ENCODE results near the gene SMAD7. TPM values are rescaled to one million over a fixed set of nuclear protein-coding genes. Genes with fewer than 3 reads are reported as not detected.

Gene SMAD7
- total and polyA plus RNA-seq, 4 experiments from 2014 or later: 2.7 to 31.2 (median 17.9) TPM

DNA sequence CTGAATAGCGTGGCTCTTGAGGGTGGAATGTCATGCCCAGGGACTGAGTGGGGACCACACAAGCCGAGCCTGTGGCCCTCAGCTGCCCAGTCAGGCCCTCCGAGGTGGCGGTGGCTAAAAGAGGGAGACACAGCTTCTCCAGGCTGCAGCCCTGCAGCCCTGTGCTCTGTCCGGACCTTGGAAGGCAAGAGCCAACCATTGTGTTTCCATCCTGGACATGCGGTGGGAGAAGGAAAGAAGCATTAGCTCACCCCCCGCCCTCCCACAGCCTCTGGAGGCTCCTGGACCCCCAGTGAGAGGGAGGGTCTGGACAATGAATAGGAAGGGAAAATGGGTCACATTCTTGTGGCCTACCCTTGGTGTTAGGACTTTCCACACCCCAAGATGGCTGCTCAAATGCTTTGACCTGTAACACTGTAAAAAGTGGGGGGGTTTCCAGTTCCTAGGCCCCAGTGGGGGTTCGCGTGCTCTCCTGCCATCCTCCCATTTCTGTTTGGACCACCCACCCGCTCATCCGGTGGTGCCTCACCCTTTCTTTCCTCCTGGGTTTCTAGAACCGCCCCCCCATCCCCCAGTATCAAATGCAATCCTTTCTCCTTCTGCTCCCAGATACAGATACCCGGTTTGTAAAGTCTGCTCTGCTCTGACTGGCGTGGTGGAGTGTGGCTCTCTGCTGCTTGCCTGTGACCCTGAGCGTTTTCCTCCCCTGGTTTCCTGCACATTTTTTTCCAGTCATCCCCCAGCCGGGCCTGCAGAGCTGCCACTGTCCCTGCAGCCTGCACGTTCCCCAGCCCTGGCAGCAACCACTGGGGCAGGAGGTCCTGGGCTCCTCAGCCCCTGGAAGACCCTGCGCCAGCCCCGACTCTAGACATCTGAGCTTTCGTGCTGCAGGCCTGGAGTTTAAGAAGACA is 36.3 kb upstream of the SMAD7 start:
- H3K27ac Mint-ChIP-seq: no peak overlapping the region
- ChIA-PET CTCF (ENCODE audit: partially characterized antibody) (no interaction called here), POLR2A (ENCODE audit: partially characterized antibody) (interaction anchor here (0.7 kb wide), 1 partner anchor 10 kb away, joined by 3 read pairs; no protein-coding TSS in a partner anchor)
- no peaks in the 10 kb centered on the region for H3K36me3 ChIP-seq (ENCODE audit: insufficient read depth, low read length)
- intact Hi-C loops (cut with micrococcal nuclease): no loop called here
- H3K27ac ChIP-seq (ENCODE audit: low read depth, low read length): no peak overlapping the region
- H3K27me3 Mint-ChIP-seq: peaks cover 0 to 3% of the 10 kb centered on the region in 2 donors
- peaks cover 0 to 11% (median 5%) of the 10 kb centered on the region in 4 donors for H3K4me1 Mint-ChIP-seq
- no peaks in the 10 kb centered on the region for H3K36me3 Mint-ChIP-seq
- no peaks in the 10 kb centered on the region for H3K9me3 ChIP-seq (ENCODE audit: control insufficient read depth in 1 of 2, low read length in 2 of 2)
- H3K4me1 ChIP-seq (ENCODE audit: insufficient read depth, low read length): no peaks in the 10 kb centered on the region
- H3K27me3 ChIP-seq (ENCODE audit: insufficient read depth, low read length): no peaks in the 10 kb centered on the region
- no peak overlapping the region for H3K4me3 Mint-ChIP-seq
- no peak for DNase-seq
- peaks cover 0 to 1% (median 0%) of the 10 kb centered on the region in 8 donors for H3K9me3 Mint-ChIP-seq
- H3K4me3 ChIP-seq (ENCODE audit: low read length in 2 of 2): no peak overlapping the region

DNA sequence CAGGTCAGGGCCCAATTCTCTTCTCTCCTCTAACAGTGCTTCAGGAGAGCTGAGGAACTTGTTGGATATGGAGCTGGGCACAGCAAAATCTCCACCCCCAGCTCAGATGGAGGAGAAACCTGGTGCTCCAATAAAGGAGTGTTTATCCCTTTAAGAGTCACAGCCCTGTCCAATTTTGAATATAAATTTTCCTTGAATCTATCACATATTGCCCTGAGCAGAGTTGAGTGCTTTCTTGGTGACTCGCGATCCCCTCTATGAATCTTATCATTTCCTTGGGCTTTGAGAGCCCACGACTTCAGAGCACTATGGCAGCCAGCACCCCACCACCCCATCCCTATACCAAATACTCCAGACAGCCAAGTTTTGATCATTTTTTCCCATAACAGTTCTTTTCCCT is 34.4 kb upstream of the SMAD7 start:
- H3K9me3 Mint-ChIP-seq: peaks cover 0 to 1% (median 0%) of the 10 kb centered on the region in 8 donors
- Histone ChIP-seq H3K9me3 (ENCODE audit: control insufficient read depth in 1 of 2, low read length in 2 of 2) (no peaks in the 10 kb centered on the region), H3K4me1 (ENCODE audit: insufficient read depth, low read length) (no peaks in the 10 kb centered on the region), H3K27ac (ENCODE audit: low read depth, low read length) (no peak overlapping the region), H3K4me3 (ENCODE audit: low read length in 2 of 2) (no peak overlapping the region), H3K36me3 (ENCODE audit: insufficient read depth, low read length) (no peaks in the 10 kb centered on the region), H3K27me3 (ENCODE audit: insufficient read depth, low read length) (no peaks in the 10 kb centered on the region)
- no peak overlapping the region for H3K27ac Mint-ChIP-seq
- no peaks in the 10 kb centered on the region for H3K36me3 Mint-ChIP-seq
- intact Hi-C loops (cut with micrococcal nuclease): no loop called here
- CTCF ChIA-PET (ENCODE audit: partially characterized antibody): no interaction called here
- POLR2A ChIA-PET (ENCODE audit: partially characterized antibody): no interaction called here
- peaks cover 0 to 6% of the 10 kb centered on the region in 2 donors for H3K27me3 Mint-ChIP-seq
- H3K4me1 Mint-ChIP-seq: peaks cover 0 to 14% (median 6%) of the 10 kb centered on the region in 4 donors
- no peak for DNase-seq
- no peak overlapping the region for H3K4me3 Mint-ChIP-seq

DNA sequence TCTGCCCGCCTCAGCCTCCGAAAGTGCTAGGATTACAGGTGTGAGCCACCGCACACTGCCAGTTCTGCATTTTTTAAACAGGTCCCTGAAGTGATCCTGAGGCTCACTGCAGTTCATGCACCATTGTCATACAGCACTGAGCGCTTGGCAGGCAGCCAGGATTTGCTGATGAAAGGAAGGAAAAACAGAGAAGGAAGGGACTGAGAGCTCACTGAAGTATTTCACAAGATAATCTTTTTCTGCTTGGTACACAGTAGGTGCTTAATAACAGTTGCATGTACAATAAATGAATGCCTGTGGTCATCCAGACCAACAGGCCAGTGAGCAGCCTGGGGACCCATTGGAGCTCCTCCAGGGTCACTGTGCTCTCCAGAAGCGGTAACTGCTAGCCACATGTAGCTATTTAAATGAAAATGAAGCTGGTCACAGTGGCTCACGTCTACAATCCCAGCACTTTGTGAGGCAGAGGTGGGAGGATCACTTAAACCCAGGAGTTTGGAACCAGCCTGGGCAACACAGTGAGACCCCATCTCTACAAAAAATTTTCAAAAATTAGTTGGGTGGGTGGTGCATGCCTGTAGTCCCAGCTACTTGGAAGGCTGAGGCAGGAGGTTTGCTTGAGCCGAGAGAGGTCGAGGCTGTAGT is 33.1 kb upstream of the SMAD7 start:
- H3K4me3 Mint-ChIP-seq: no peak overlapping the region
- Histone ChIP-seq H3K36me3 (ENCODE audit: insufficient read depth, low read length) (no peaks in the 10 kb centered on the region), H3K27me3 (ENCODE audit: insufficient read depth, low read length) (no peaks in the 10 kb centered on the region), H3K27ac (ENCODE audit: low read depth, low read length) (no peak overlapping the region), H3K4me3 (ENCODE audit: low read length in 2 of 2) (no peak overlapping the region), H3K4me1 (ENCODE audit: insufficient read depth, low read length) (no peaks in the 10 kb centered on the region), H3K9me3 (ENCODE audit: control insufficient read depth in 1 of 2, low read length in 2 of 2) (no peaks in the 10 kb centered on the region)
- H3K27ac Mint-ChIP-seq: peak overlapping the region in 1 of 7 donors; percentile 47
- H3K36me3 Mint-ChIP-seq: no peaks in the 10 kb centered on the region
- H3K27me3 Mint-ChIP-seq: peaks cover 0 to 8% of the 10 kb centered on the region in 2 donors
- peaks cover 0 to 15% (median 7%) of the 10 kb centered on the region in 4 donors for H3K4me1 Mint-ChIP-seq
- peaks cover 0 to 1% (median 0%) of the 10 kb centered on the region in 8 donors for H3K9me3 Mint-ChIP-seq
- ChIA-PET POLR2A (ENCODE audit: partially characterized antibody) (no interaction called here), CTCF (ENCODE audit: partially characterized antibody) (no interaction called here)
- DNase-seq: no peak
- intact Hi-C loops (cut with micrococcal nuclease): no loop called here

DNA sequence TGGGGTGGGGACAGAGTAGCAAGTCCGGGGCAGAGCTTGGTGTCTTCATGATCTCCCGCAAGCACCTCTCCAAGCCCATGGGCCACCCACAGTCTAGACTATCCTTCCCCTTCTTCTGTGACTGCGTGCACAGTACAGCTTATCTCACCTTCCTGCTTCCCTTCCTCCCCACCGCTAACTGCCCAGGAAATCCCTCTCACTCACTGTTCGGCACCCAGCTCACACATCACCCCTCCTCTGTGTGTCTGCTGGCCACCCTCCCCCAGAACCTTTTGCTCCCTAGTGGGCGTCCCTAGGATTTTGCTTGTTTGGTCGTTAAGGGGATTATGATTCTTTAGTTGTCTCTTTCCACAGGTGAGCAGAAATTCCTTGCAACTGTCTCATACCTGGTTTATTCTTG is 31.5 kb upstream of the SMAD7 start:
- Histone ChIP-seq H3K9me3 (ENCODE audit: control insufficient read depth in 1 of 2, low read length in 2 of 2) (no peaks in the 10 kb centered on the region), H3K36me3 (ENCODE audit: insufficient read depth, low read length) (no peaks in the 10 kb centered on the region), H3K4me1 (ENCODE audit: insufficient read depth, low read length) (no peaks in the 10 kb centered on the region), H3K27me3 (ENCODE audit: insufficient read depth, low read length) (no peaks in the 10 kb centered on the region), H3K4me3 (ENCODE audit: low read length in 2 of 2) (no peak overlapping the region), H3K27ac (ENCODE audit: low read depth, low read length) (no peak overlapping the region)
- intact Hi-C loops (cut with micrococcal nuclease): no loop called here
- H3K27ac Mint-ChIP-seq: no peak overlapping the region
- DNase-seq: no peak
- no peak overlapping the region for H3K4me3 Mint-ChIP-seq
- ChIA-PET CTCF (ENCODE audit: partially characterized antibody) (no interaction called here), POLR2A (ENCODE audit: partially characterized antibody) (no interaction called here)
- H3K27me3 Mint-ChIP-seq: peaks cover 4 to 9% of the 10 kb centered on the region in 2 donors
- H3K9me3 Mint-ChIP-seq: peaks cover 0 to 1% (median 0%) of the 10 kb centered on the region in 8 donors
- H3K4me1 Mint-ChIP-seq: peaks cover under 1 to 15% (median 7%) of the 10 kb centered on the region in 4 donors
- no peaks in the 10 kb centered on the region for H3K36me3 Mint-ChIP-seq

- no peak overlapping the region for H3K27ac ChIP-seq (ENCODE audit: low read depth, low read length)
- no peak for DNase-seq
- Mint-ChIP-seq H3K4me3 (no peak overlapping the region), H3K36me3 (no peaks in the 10 kb centered on the region), H3K9me3 (peaks cover 0 to 2% (median 0%) of the 10 kb centered on the region in 8 donors), H3K27ac (peak overlapping the region in 1 of 7 donors; percentile 35), H3K4me1 (peaks cover 11 to 25% (median 12%) of the 10 kb centered on the region in 4 donors), H3K27me3 (peaks cover 6 to 12% of the 10 kb centered on the region in 2 donors)
- H3K9me3 ChIP-seq (ENCODE audit: control insufficient read depth in 1 of 2, low read length in 2 of 2): no peaks in the 10 kb centered on the region
- ChIA-PET POLR2A (ENCODE audit: partially characterized antibody) (no interaction called here), CTCF (ENCODE audit: partially characterized antibody) (no interaction called here)
- H3K27me3 ChIP-seq (ENCODE audit: insufficient read depth, low read length): no peaks in the 10 kb centered on the region
- no peak overlapping the region for H3K4me3 ChIP-seq (ENCODE audit: low read length in 2 of 2)
- no peaks in the 10 kb centered on the region for H3K36me3 ChIP-seq (ENCODE audit: insufficient read depth, low read length)
- intact Hi-C loops (cut with micrococcal nuclease): loop anchor here (10.0 kb wide), 1 partner anchor 55 kb away; no protein-coding TSS in a partner anchor
- peaks cover 4% of the 10 kb centered on the region for H3K4me1 ChIP-seq (ENCODE audit: insufficient read depth, low read length)
Observed at GRCh38 chr18:48979944-48980890, 29.5 kb upstream of the SMAD7 start.

DNA sequence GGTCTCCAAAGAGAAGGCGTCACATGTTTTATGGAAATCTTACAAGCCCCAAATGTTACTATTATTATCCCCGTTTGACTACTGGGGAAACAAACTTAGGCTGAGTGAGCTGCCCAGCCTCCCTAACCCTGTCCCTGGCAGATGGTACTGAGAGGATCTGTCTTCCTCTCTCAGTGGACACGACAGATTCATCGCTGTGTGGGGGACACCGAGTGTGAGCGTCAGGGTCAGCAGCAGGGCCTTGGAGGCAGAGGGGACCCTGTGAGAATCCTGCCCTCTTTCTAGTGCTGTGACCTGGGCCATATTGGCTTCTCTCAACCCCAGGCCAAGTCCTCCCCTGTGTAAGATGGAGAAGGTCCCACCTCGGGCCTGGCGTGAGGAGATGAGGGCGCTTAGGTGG is 27.1 kb upstream of the SMAD7 start:
- H3K9me3 ChIP-seq (ENCODE audit: control insufficient read depth in 1 of 2, low read length in 2 of 2): no peaks in the 10 kb centered on the region
- Mint-ChIP-seq H3K27me3 (peaks cover 6 to 10% of the 10 kb centered on the region in 2 donors), H3K4me1 (peaks cover 11 to 23% (median 13%) of the 10 kb centered on the region in 4 donors), H3K36me3 (no peaks in the 10 kb centered on the region), H3K27ac (peak overlapping the region in 3 of 7 donors; percentile 67 to 72 (median 70)), H3K4me3 (peak overlapping the region in 2 of 8 donors; percentile 21 to 31), H3K9me3 (peaks cover 0 to 2% (median 0%) of the 10 kb centered on the region in 8 donors)
- DNase-seq: no peak
- no peaks in the 10 kb centered on the region for H3K27me3 ChIP-seq (ENCODE audit: insufficient read depth, low read length)
- ChIA-PET CTCF (ENCODE audit: partially characterized antibody) (no interaction called here), POLR2A (ENCODE audit: partially characterized antibody) (interaction anchor here (1.7 kb wide), 1 partner anchor 26 kb away, joined by 5 read pairs; no protein-coding TSS in a partner anchor)
- no peak overlapping the region for H3K27ac ChIP-seq (ENCODE audit: low read depth, low read length)
- H3K36me3 ChIP-seq (ENCODE audit: insufficient read depth, low read length): no peaks in the 10 kb centered on the region
- no peak overlapping the region for H3K4me3 ChIP-seq (ENCODE audit: low read length in 2 of 2)
- H3K4me1 ChIP-seq (ENCODE audit: insufficient read depth, low read length): peaks cover 4% of the 10 kb centered on the region
- intact Hi-C loops (cut with micrococcal nuclease): loop anchor here (10.0 kb wide), 1 partner anchor 53 kb away; no protein-coding TSS in a partner anchor

Measured in CD4-positive, alpha-beta memory T cell (primary cell).